ENCODE data around the gene GSTO2.

The GSTO2 gene

GRCh38 chr10:104281694-104282093, 12.7 kb downstream of the GSTO2 start:
- DNase-seq (ENCODE audit: low spot score), result no peak

GRCh38 chr10:104284846-104285245, 15.9 kb downstream of the GSTO2 start:
- DNase-seq (ENCODE audit: low spot score), result no peak

- no peak for DNase-seq (ENCODE audit: low spot score)
These were observed 18.0 kb downstream of the GSTO2 start for GRCh38 chr10:104286939-104287338.

GRCh38 chr10:104288355-104288754, 19.4 kb downstream of the GSTO2 start:
- no peak for DNase-seq (ENCODE audit: low spot score)

GRCh38 chr10:104291439-104291951, 22.5 kb downstream of the GSTO2 start:
- peak; percentile 94 for DNase-seq (ENCODE audit: low spot score)

GRCh38 chr10:104293011-104293410, 24.0 kb downstream of the GSTO2 start:
- no peak for DNase-seq (ENCODE audit: low spot score)

- no peak for DNase-seq (ENCODE audit: low spot score)
These were observed 24.9 kb downstream of the GSTO2 start for GRCh38 chr10:104293781-104294321.

- DNase-seq (ENCODE audit: low spot score), result no peak
These were observed 27.9 kb downstream of the GSTO2 start for GRCh38 chr10:104296687-104297436.

- peak; percentile 35 for DNase-seq (ENCODE audit: low spot score)
These were observed 29.0 kb downstream of the GSTO2 start for GRCh38 chr10:104297697-104298660.

- DNase-seq (ENCODE audit: low spot score), result peak; percentile 56
These were observed 30.3 kb downstream of the GSTO2 start for GRCh38 chr10:104299031-104299904.

GRCh38 chr10:104300002-104300735, 31.2 kb downstream of the GSTO2 start:
- DNase-seq (ENCODE audit: low spot score), result peak; percentile 76

- DNase-seq (ENCODE audit: low spot score), result peak; percentile 90
These were observed 31.8 kb downstream of the GSTO2 start for GRCh38 chr10:104300736-104301292.

GRCh38 chr10:104301907-104302690, 33.1 kb downstream of the GSTO2 start:
- DNase-seq (ENCODE audit: low spot score), result no peak

- DNase-seq (ENCODE audit: low spot score), result no peak
These were observed 34.8 kb downstream of the GSTO2 start for GRCh38 chr10:104303594-104304355.

GRCh38 chr10:104304356-104304745, 35.4 kb downstream of the GSTO2 start:
- no peak for DNase-seq (ENCODE audit: low spot score)

- DNase-seq (ENCODE audit: low spot score), result no peak
These were observed 35.9 kb downstream of the GSTO2 start for GRCh38 chr10:104304927-104305326.

- DNase-seq (ENCODE audit: low spot score), result no peak
These were observed 37.9 kb downstream of the GSTO2 start for GRCh38 chr10:104306897-104307296.

GRCh38 chr10:104307576-104308438, 38.8 kb downstream of the GSTO2 start:
- no peak for DNase-seq (ENCODE audit: low spot score)

Measured in AG20443 (cell line).